HG03135 (cell line): Measurements from ENCODE around the gene MSANTD1.

Experiments used
- ATAC-seq: cut with Tn5 transposase; IDR thresholded peaks from one replicate; pipeline ENCODE4 v1.9.1; 2021; ENCODE audit warnings: mild to moderate bottlenecking, moderate library complexity; ENCODE audit not compliant: unreplicated experiment

Gene MSANTD1

DNA sequence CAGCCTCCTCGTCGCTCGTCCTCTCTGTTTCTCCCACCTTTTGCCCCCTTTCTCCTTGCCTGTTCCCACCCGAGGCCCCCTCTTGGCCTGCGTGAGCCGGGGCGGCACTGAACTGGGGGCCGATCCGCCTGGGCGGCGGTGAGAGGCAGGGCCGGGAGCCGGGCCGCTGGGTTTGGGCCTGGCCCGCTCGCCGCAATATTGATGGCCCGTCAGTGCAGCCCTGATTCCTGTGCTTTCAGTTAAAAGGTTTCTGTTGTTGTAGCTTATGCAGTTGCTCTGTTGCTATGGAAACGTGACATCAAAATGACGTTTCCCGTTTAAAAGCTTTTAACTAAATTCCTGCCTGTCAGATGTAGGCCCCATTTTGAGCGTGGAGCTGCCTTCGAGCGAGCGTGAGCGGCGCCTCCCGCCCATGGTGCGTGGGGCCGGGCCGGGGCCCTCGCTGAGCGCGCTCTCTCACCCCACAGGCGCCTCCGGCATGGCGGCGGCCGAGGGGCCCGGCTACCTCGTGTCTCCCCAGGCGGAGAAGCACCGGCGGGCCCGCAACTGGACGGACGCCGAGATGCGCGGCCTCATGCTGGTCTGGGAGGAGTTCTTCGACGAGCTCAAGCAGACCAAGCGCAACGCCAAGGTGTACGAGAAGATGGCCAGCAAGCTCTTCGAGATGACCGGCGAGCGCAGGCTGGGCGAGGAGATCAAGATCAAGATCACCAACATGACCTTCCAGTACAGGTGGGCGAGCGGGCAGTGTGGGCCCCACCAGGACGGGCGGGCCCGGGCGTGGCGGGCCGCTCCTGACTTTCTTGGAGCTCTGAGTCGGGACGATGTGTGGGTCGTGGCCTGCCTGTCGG is at the start of gene MSANTD1:
Gene MSANTD1, plus strand, starts transcription at position 349 of the 851 bp plus-strand sequence. Its CDS starts 64 bp downstream, at position 413.
- no peak for ATAC-seq

GRCh38 chr4:3199653-3200422 is 49.1 kb upstream of the MSANTD1 start:
- ATAC-seq, result no peak

- no peak for ATAC-seq
Measured at GRCh38 chr4:3200423-3201090, 48.4 kb upstream of the MSANTD1 start.

DNA sequence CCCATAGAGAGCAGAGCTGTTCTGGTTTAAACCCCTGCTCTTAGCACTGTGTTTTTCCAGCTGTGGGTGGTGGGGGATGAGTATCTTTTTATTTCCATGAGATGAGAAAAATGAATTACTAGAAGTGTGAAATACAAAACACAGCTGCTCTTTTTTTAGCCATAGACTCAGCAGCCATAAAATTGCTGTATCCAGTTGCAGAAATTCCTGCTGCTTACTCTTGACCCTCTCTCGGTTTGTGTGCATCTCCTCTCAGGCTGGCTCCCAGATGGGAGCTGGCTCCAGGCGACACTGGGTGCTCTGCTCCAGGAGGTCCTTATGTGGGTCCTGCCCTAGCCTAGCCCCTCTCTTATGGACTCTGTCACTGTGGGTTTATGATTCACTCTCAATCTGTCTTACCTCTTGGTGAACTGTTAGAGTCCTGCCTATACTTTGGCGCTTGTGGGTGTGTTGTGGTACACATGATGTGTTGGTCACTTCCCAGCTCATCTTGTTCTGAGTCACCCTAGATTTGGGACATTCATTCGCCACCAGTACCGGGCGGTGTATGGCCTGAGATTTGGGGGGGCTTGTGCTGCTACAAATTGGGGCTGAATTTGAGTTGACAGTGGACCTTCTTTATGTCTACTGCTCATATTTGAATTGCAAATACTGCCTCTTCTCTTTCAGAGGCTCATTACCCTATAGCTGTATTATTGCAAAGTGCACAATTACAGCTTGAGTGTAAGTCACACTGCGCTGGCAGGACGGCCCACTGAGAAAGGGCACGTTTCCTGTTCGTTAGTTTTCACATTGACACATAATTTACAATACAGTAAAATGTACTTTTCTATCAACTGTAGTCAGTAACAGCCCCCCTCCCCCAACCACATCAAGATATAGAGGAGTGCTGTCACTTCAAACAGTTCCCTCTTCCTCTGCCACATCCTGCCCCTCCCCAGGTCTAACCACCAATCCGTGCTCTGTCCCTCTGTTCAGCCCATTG is 46.9 kb upstream of the MSANTD1 start:
- ATAC-seq, result no peak

DNA sequence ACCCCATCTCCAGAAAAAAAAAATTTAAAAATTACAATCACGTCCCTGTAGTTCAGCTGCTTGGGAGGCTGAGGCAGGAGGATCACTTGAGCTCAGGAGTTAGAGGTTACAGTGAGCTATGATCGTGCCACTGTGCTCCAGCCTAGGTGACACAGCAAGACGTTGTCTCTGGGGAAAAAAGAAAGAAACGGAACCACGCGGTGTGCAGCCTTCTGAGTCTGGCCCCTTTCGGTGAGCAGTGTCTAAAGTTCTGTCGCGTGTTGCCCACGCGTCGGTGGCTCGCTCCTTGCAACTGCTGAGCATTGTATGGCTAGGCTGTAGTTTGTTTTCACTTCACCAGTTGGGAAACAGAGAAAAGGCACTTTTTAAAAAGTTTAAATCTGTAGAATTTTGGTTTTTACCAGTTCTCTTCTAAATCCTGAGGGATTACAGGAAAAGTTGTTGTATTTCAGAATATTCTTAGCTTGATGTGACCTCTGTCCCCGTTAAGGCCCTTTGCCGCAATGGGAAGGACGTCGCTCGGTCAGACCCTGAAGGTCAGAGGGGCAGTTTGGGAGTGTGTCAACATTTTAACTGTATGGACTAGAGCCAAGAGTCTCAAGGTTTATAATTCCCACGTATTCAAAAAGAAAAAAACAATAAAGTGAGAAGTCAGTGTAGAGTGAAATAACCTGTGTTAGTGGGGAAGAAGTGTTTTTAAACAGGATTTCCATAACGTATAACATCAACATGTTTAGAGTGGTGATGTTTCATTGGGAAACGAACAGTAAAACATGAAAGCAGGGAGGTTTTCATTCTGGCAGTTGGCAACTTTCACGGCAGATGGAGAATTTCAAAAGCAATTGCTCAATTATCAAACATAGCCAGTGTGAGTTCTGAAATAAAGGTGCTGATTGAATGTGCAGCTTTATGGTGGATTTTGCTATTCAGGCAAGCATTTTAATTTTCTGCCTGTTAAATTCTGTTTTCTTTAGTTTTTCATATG is 45.8 kb upstream of the MSANTD1 start:
- ATAC-seq, result no peak

GRCh38 chr4:3203971-3204431 is 45.0 kb upstream of the MSANTD1 start:
- no peak for ATAC-seq

DNA sequence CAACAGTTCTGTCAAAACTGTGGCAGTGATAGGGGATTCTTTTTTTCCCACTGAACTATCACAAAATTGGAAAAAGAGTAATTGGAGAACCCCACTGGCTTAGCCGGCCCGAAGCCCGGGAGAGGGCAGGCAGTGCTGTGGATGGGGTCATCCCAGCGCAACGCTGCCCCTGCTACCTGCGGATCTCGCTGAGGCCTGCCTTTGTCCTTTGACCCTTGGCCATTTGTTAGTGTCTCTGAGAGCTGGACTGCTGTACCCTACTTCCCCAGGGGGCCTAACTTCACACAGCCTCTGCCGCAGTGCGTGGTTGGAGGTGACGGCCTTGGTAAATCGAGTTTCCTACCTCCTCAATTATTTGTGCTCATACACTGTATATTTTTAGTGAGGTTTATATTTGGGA is 43.0 kb upstream of the MSANTD1 start:
- ATAC-seq, result no peak

DNA sequence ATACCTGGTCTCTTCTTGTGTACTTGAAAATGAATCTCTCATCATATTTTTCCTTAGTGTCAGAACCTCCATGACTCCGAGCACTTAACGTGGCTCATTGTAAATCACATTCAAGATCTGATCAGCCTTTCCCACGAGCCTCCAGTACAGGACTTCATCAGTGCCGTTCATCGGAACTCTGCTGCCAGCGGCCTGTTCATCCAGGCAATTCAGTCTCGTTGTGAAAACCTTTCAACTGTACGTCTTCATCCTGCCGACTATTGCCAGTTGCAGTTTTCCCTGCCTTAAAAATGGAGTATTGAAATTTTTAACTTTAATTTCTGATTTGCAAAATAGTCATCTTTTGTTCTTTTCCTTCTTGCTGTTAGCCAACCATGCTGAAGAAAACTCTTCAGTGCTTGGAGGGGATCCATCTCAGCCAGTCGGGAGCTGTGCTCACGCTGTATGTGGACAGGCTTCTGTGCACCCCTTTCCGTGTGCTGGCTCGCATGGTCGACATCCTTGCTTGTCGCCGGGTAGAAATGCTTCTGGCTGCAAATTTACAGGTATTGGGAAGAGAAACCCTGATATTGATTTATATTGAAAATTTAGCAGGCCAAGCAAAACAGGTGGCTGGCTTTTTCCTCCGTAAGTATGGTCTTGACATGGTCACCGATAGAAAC is 42.4 kb upstream of the MSANTD1 start:
- ATAC-seq, result no peak

DNA sequence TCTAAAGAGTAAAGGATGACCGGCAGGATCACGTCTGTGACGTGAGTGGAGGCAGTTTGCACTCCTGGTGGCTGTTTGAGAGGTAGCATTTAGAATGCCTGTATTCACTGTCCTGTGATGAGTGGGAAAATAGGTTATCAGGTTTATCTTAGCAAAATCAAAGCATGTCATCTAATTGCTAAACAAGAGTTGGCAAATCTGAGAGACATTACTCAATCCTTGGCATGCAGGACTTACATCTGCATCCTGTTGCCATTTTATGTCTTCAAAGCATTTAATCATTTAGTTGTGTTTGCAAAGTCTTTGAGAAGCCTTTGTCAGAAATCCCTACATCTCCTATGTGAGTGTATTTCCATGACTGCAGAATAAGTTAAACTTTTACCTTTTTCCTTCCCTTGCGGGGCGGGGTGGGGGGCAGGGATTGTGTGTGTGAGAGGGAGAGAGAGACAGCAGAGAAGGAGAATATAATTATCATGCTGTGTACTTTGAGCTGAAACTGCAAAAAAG is 41.4 kb upstream of the MSANTD1 start:
- ATAC-seq, result no peak

GRCh38 chr4:3208826-3209225 is 40.1 kb upstream of the MSANTD1 start:
- no peak for ATAC-seq

GRCh38 chr4:3209551-3210325 is 39.2 kb upstream of the MSANTD1 start:
- ATAC-seq, result no peak

DNA sequence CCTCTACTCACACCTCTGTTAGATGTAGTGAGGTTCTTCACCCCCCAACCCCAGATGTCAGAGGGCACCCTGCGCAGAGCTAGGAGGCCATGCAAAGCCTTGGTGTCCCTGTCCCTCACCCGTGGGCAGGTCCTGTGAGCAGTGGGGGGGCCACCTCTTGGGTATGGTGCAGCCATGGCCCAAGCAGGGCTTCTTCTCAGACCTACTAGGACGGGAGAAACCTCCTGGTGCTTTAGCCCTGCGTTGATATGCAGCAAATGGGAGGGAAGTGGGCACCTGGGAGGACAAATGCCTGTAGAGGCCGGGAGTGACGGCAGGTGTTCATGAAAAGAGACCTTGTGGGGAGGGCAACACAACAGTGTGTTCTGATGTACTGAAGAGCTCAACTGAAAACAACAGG is 38.5 kb upstream of the MSANTD1 start:
- no peak for ATAC-seq

DNA sequence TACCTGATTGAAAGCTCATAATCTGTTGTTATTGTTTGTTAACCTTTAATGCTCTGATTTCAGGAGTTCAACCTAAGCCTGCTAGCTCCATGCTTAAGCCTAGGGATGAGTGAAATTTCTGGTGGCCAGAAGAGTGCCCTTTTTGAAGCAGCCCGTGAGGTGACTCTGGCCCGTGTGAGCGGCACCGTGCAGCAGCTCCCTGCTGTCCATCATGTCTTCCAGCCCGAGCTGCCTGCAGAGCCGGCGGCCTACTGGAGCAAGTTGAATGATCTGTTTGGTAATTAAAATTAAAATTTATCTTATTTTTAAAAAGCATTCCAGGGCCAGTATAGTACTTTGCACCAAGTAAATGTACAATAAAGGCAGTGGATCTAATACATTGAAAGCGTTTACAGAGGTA is 37.1 kb upstream of the MSANTD1 start:
- ATAC-seq, result no peak

GRCh38 chr4:3212391-3213105 is 36.4 kb upstream of the MSANTD1 start:
- ATAC-seq, result no peak

DNA sequence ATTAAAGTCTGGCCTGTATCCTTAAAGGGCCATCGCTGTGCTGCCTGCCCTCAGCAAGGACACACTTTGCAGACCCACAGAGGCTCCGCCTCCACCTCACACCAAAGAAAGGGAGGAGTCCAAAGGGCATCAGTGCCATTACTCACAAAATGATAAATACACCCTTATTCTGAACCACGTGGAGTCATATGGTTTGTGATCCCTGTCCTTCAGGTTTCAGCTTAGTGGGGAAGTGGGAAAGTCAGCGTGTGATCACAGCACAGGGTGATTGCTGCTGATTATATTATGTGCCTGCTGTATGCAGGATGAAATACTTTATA is 35.9 kb upstream of the MSANTD1 start:
- no peak for ATAC-seq

- no peak for ATAC-seq
Measured at GRCh38 chr4:3213661-3214250, 35.2 kb upstream of the MSANTD1 start.

DNA sequence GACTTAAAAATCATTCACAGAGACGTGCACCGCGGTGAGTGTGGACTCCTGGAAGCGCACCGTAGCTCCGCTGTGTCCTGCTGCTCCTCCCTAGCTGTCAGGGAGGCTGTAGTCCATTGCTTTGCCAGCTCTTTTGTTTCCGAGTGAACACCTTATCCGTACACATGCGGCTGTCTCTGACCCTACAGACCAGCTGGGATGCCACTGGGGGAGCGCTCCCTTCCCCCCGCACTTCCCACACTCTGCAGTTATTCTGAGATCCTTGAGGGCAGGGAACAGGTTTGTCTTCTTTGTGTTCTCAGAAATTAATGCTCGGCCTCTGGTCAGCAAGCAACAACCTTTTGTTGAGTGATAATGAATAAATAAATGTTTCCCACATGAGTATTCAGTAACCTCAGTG is 33.7 kb upstream of the MSANTD1 start:
- no peak for ATAC-seq
